SKM-1 (cell line): Measurements from ENCODE around the gene C1orf53.

Experiments
- DNase-seq: peaks from one replicate; lab custom pipeline; 2025; ENCODE audit not compliant: unreplicated experiment; lab: John Stamatoyannopoulos, UW

Gene C1orf53

GRCh38 chr1:197954718-197955418 is 52.4 kb downstream of the C1orf53 start:
- no peak for DNase-seq

GRCh38 chr1:197955486-197956394 is 53.3 kb downstream of the C1orf53 start:
- no peak for DNase-seq
